Left kidney (tissue), 8 donors: ENCODE results near the gene AP1S3. TPM values are rescaled to one million over a fixed set of nuclear protein-coding genes. Genes with fewer than 3 reads are reported as not detected.
A peak's percentile ranks its signal among the peaks of the same experiment; 100 is the strongest.
"Not testable (repeated sequence)": the region's sequence is repeated elsewhere in the genome, so short reads cannot be mapped to it uniquely, and the experiment has no call there.

Source experiments
- DNase-seq: peaks from one replicate; pipeline ENCODE4 v3.0.0-alpha.2; 2013
- long read RNA-seq, 8 donors: transcript quantifications; one replicate each; lab custom pipeline, GENCODE V29; 2026
- polyA plus RNA-seq: library from polyadenylated mRNA; unstranded; fragments of 120-200 nt; gene quantifications from one replicate; pipeline ENCODE4 v1.2.1, GENCODE V29; 2013; ENCODE audit not compliant: insufficient read length

The AP1S3 gene
- polyA plus RNA-seq = 13.2 TPM
- long read RNA-seq, donor 1 = 0 reads
- long read RNA-seq, donor 2, partial matches to known transcripts = 5 of 5 reads
- long read RNA-seq, donor 2, other reads (novel, unspliced or antisense) = 0 of 5 reads
- long read RNA-seq, donor 3, partial matches to known transcripts = 0 of 1 reads
- long read RNA-seq, donor 3, other reads (novel, unspliced or antisense) = 0 of 1 reads
- long read RNA-seq, donor 4 = 0 reads
- long read RNA-seq, donor 5 = 0 reads
- long read RNA-seq, donor 6 = 0 reads
- long read RNA-seq, donor 7 = 0 reads
- long read RNA-seq, donor 8, partial matches to known transcripts = 0 of 1 reads
- long read RNA-seq, donor 8, other reads (novel, unspliced or antisense) = 0 of 1 reads

GRCh38 chr2:223837287-223838061 is at the start of gene AP1S3:
AP1S3 (minus strand) TSS chr2:223837582; CDS start chr2:223837450, 132 bp downstream.
- peak; percentile 63 for DNase-seq

- DNase-seq = no peak
Measured at GRCh38 chr2:223887127-223887526, 49.7 kb upstream of the AP1S3 start.

- DNase-seq = no peak
Measured at GRCh38 chr2:223886726-223887125, 49.3 kb upstream of the AP1S3 start.

GRCh38 chr2:223884399-223884798 is 47.0 kb upstream of the AP1S3 start:
- no peak for DNase-seq

DNA sequence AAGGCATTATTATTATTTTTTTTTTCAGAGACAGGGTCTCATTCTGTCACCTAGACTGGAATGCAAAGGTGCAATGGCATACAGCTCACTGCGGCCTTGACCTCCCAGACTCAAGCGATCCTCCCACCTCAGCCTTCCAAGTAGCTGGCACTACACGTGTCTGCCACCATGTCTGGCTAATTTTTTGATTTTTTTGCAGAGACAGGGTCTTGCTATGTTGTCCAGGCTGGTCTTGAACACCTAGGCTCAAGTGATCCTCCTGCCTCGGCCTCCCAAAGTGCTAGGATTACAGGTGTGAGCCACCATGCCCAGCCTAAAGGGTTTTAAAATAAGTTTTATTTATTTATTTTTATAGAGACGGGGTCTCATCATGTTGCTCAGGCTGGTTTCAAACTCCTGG is 45.3 kb upstream of the AP1S3 start:
- DNase-seq = no peak

- DNase-seq = no peak
Measured at GRCh38 chr2:223880796-223881195, 43.4 kb upstream of the AP1S3 start.

DNA sequence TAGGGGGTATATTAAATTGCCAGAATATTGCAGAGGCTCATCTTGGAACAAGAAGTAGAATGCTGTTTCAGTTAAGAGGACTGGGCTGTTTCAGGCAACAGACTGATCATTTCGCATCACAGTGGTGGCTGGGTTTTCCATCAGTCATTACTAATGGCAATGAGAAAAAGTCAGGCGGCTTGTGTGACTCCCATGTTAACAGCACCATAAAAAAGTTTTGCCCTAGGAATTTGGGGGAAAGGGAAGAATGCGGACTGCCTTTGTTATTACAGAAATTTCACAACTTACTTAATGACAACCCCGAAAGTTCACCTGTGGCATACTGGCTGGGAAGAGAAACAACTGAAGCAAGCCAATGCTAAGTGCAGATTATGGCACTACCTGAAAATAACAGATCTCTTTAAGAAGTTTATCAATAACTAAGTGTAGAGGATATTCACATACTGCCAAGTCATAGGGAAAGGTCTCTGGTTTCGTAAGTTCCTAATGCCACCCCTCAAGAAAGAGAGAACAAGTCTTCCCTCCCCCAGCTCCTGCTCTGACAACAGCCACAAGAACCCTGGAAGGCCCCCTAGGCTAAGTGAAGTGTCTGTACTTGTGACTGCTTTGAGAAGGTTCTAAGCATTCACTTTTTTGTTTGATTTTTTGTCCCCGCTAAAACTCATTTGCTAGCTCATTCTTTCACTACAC is 40.5 kb upstream of the AP1S3 start:
- DNase-seq = no peak

- DNase-seq = no peak
Measured at GRCh38 chr2:223873672-223874071, 36.3 kb upstream of the AP1S3 start.

- not testable (repeated sequence) for DNase-seq
Measured at GRCh38 chr2:223872772-223873171, 35.4 kb upstream of the AP1S3 start.

GRCh38 chr2:223871661-223872060 is 34.3 kb upstream of the AP1S3 start:
- not testable (repeated sequence) for DNase-seq

GRCh38 chr2:223870840-223871611 is 33.6 kb upstream of the AP1S3 start:
- no peak for DNase-seq

GRCh38 chr2:223868005-223868404 is 30.6 kb upstream of the AP1S3 start:
- DNase-seq = no peak

- DNase-seq = no peak
Measured at GRCh38 chr2:223865907-223866508, 28.6 kb upstream of the AP1S3 start.

GRCh38 chr2:223865124-223865523 is 27.7 kb upstream of the AP1S3 start:
- no peak for DNase-seq

DNA sequence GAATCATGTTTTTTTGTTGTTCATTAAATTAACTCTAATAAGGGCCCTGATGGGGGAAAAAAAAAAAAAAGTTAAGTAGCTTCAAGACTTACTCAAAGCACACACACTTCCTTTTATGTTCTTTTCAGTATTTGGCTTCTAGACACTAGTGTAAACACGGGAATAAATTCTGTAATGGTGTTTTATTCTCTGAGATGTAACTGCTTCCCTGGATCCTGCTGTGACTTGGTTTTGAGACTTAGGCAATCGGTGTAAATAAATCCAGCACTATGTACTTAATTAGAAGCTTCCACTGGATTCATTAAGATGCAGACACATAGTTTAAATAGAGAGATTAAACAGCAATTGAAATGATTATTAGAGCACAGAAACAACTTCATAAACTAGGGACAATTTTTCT is 26.1 kb upstream of the AP1S3 start:
- no peak for DNase-seq

DNA sequence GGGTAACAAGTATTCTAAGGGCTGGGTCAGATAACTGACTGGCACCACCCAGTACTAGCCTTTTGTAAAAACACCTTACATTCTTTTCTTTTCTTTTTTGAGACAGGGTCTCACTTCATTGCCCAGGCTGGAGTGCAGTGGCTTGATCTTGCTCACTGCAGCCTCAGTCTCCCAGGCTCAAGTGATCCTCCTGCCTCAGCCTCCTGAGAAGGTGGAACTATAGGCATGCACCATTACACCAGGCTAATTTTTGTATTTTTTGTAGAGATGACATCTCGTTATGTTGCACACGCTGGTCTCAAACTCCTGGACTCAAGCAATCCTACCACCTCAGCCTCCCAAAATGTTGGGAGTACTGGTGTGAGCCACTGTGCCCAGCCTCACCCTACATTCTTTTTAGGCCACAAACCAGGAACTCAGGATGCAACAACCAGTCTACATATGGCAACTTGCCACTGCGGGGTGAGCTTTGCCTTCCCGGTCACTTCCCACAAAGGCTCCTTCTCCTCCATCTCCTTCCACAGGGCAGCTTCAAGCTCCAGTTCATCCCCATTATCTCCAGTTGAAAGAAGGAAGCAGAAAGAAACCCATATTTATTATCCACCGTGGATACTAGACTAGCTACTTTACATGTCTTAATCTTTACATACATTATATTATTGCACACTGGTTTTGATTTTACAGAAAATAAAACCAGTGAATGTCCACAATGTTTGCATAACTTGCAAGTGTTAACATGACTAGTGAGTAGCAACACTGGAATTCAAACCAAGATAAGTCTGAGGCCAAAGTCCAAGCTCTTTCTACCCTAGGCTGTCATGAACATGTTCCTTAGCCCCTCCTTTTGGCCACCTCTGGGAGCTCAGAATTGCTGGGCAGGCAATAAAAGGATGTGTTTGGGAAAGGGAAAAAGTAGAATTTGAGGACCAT is 23.7 kb upstream of the AP1S3 start:
- DNase-seq = no peak

- DNase-seq = no peak
Measured at GRCh38 chr2:223859070-223859469, 21.7 kb upstream of the AP1S3 start.

DNA sequence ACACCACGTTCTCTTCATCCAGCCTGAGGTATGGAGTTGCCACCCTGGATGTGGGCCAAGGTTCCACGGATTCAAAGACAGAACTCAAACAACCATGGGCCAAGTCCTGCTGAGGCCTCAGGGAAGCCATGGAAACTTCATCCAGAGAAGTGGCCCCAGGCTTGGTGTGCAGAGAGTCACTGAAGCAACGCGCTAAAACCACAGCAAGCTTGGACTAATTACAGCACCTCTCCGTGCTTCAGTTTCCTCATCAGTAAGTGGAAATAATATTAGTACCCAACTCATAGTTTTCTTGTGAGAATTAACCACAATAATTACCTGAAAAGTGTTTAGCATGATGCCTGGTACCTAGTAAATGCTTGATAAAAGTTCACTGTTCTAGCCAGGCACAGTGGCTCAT is 19.2 kb upstream of the AP1S3 start:
- no peak for DNase-seq

DNA sequence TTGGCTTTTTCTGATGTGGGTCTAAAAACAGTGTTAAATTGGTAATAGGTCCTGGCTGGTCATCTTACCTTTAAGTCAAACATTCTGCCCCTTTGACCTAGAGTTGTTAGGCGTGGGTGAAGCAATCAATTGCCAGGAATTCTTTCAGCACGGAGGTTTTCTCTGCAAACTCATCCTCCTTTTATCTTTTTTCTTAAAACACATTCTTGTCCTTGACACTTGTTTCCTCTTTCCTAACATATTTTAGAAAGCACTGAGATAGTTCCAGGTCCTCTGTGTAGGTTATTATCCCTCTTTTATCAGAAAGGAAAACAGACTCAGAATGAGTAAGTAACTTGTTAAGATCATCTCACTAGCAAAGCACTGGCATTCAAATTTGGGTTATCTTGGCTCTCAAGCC is 18.6 kb upstream of the AP1S3 start:
- no peak for DNase-seq

GRCh38 chr2:223855426-223855825 is 18.0 kb upstream of the AP1S3 start:
- DNase-seq = no peak

DNA sequence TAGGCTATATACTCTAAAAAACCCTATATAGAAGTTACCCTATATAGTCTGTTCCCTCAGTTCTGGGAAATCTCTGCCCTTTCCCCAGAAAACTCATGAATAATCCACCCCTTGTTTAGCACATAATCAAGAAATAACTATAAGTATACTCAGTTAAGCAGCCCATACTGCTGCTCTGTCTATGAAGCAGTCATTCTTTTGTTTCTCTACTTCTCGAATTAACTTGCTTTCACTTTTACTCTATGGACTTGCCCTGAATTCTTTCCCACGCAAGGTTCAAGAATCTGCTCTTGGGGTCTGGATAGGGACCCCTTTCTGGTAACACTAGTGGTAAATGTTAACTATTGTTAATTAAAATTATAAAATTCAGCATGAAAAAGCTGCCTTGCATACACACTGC is 17.4 kb upstream of the AP1S3 start:
- DNase-seq = no peak
